Mucosa of descending colon (tissue), 3 donors: ENCODE data around the gene TRAF3. TPM values are rescaled to one million over a fixed set of nuclear protein-coding genes. Genes with fewer than 3 reads are reported as not detected.

Experiments
- ATAC-seq: fragments of 200-7000 bp; cut with Tn5 transposase; one replicate; pipeline ENCODE4 v1.9.1; 2020; ENCODE audit warnings: mild to moderate bottlenecking, moderate library complexity
- DNase-seq, 3 donors: peaks; one replicate each; pipeline ENCODE4 v3.0.0-alpha.2; 2020
- H3K36me3 ChIP-seq: fragments of 200-600 bp; one replicate; pipeline ENCODE4 v1.8.0; 2021; ENCODE audit warnings: low read depth, mild to moderate bottlenecking
- H3K4me1 ChIP-seq: fragments of 200-600 bp; one replicate; pipeline ENCODE4 v1.8.0; 2021; ENCODE audit warnings: low read depth, mild to moderate bottlenecking
- H3K4me3 ChIP-seq: fragments of 200-600 bp; one replicate; pipeline ENCODE4 v1.8.0; 2021; ENCODE audit warnings: mild to moderate bottlenecking
- H3K9me3 ChIP-seq: fragments of 200-600 bp; one replicate; pipeline ENCODE4 v1.8.0; 2021; ENCODE audit warnings: mild to moderate bottlenecking
- intact Hi-C, 2 donors: fragments of 100-400 bp; cut with DNase I in 1 of 2; cut with micrococcal nuclease in 1 of 2; formaldehyde crosslinking; loops; one replicate each; pipeline versions ENCODE4 v1.11.0 to v1.11.1; 2022; cut with DNase I, micrococcal nuclease
- total RNA-seq, 3 donors: library from RNA; stranded (reverse); fragmentation: NEBNext Ultra II Directional in 2 of 3; extraction: Animal tissue kit (Norgen Biotek cat#: 25700) in 2 of 3; gene quantifications; one replicate each; pipeline versions ENCODE4 v1.2.1 to v1.2.4, GENCODE V29; 2021 to 2023
- TF ChIP-seq, protein P1 (sequence below): fragments of 200-600 bp; IDR thresholded peaks from one replicate; pipeline ENCODE4 v1.8.0; 2022; ENCODE audit warnings: antibody characterized with exemption, mild to moderate bottlenecking
- donor health status: DM: no; HTN: no; CAD: no; lungs with moderate emphysema.
- donor health status: DM: no; HTN: no; CAD: no.
- donor health status: DM: no; HTN: yes; CAD: no.

The TRAF3 gene
- total RNA-seq, 3 donors from 2014 or later: 20.9 to 36.0 (median 21.3) TPM

DNA sequence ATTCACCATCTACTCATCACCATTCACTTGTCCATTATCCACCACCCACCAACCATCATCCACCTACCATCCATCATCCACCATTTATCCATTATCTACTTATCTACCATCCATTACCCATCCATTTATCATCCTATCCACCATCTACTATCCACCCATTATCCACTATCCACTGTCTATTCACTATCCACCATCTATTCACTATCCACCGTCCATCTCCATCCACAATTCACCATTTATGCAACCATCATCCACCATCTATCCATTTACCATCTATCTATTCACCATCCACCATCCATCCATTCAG lies 143.7 kb downstream of the TRAF3 start:
- Histone ChIP-seq H3K4me3 (no peak overlapping the region), H3K36me3 (no peaks in the 10 kb centered on the region), H3K9me3 (no peaks in the 10 kb centered on the region), H3K4me1 (peaks cover 14% of the 10 kb centered on the region)
- TF ChIP-seq, protein P1, sequence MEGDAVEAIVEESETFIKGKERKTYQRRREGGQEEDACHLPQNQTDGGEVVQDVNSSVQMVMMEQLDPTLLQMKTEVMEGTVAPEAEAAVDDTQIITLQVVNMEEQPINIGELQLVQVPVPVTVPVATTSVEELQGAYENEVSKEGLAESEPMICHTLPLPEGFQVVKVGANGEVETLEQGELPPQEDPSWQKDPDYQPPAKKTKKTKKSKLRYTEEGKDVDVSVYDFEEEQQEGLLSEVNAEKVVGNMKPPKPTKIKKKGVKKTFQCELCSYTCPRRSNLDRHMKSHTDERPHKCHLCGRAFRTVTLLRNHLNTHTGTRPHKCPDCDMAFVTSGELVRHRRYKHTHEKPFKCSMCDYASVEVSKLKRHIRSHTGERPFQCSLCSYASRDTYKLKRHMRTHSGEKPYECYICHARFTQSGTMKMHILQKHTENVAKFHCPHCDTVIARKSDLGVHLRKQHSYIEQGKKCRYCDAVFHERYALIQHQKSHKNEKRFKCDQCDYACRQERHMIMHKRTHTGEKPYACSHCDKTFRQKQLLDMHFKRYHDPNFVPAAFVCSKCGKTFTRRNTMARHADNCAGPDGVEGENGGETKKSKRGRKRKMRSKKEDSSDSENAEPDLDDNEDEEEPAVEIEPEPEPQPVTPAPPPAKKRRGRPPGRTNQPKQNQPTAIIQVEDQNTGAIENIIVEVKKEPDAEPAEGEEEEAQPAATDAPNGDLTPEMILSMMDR: no peak
- intact Hi-C loops: loop anchor here in 1 of 2 donors (10.0 kb wide), 1 partner anchor 146 kb away; the partner anchor contains the start of gene TRAF3
- no peak for DNase-seq
- no peak for ATAC-seq

DNA sequence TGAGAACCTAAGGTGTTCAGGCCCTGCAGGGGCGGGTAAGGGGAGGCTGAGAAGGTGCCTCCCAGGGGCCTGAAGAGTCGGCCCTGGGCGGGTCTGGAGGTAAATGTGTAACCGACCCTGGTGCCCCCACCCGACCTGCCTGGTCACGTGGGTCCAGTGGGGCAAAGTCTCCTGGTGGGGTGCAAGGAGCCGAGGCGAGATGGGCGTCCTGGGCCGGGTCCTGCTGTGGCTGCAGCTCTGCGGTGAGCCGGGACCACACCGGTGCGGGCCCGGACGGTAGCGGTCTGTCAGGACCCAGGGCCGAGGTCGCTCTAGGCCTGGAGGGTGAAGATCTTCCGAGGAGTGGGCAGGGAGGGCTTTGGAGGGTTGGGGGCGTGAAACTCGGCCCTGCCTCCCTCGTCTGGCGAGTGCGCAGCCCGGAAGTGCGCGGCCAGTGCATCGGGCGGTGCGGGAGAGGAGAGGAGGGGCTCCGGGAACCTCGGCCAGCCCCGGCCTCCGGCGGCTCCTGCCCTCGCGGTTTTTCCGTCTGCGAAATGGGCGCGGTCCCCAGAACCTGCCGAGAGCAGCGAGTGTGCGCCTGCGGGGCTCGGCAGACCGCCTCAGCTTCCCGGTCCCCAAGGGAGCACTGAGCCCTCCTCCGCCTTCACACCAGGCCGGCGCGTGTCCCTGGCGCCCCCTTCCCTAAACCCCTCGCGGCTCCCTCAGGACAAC lies 145.4 kb downstream of the TRAF3 start, which contains the start of gene AMN:
Gene AMN, plus strand, starts transcription at position 174 of the 711 bp plus-strand sequence. Its CDS starts 26 bp downstream, at position 200.
- peak; percentile 65 for ATAC-seq
- peak; percentile 85 to 92 (median 90) for DNase-seq
- no peaks in the 10 kb centered on the region for H3K36me3 ChIP-seq
- no peaks in the 10 kb centered on the region for H3K9me3 ChIP-seq
- TF ChIP-seq, protein P1: no peak
- H3K4me1 ChIP-seq: peaks cover 20% of the 10 kb centered on the region
- intact Hi-C loops: loop anchor here in 1 of 2 donors (10.0 kb wide), 1 partner anchor 148 kb away; the partner anchor contains the start of gene TRAF3
- peak within 1 kb of the TSS; percentile 36 for H3K4me3 ChIP-seq

DNA sequence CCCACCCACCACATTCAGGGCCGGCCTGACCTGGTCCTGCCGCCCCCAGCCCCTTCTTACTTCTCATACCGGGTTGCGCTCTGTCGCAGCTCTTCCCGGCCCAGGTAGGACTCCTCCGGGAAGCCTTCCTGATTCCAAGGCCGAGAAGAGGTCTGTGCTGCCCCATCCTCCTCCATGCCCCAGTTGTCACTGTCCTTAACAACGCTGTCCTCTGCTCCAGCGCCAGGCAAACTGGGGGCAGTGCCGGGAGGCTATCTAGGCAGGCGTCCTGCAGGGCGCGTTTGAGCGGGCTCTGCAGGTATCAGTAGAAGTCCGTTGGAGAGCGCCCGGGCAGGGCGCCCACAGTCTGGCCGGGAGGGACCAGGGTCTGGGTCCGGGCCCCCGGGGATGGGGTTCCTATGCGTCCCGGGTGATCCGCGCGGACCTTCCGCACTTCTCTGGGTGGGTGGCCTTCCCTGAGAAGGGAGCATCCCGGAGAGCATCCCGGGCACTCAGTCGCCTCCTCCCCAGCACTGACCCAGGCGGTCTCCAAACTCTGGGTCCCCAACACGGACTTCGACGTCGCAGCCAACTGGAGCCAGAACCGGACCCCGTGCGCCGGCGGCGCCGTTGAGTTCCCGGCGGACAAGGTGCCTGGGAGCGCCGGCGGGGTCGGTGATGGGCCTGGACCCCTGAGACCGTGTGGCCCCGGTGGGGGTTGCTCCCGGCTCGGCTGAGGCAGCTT lies 146.1 kb downstream of the TRAF3 start:
- H3K9me3 ChIP-seq: no peaks in the 10 kb centered on the region
- H3K4me1 ChIP-seq: peaks cover 20% of the 10 kb centered on the region
- TF ChIP-seq, protein P1: no peak
- ATAC-seq (peak; percentile 14), DNase-seq (peak in 2 of 3 donors; percentile 53 to 69)
- intact Hi-C loops: loop anchor here in 1 of 2 donors (10.0 kb wide), 1 partner anchor 149 kb away; the partner anchor contains the start of gene TRAF3
- H3K36me3 ChIP-seq: no peaks in the 10 kb centered on the region
- peak overlapping the region; percentile 36 for H3K4me3 ChIP-seq

DNA sequence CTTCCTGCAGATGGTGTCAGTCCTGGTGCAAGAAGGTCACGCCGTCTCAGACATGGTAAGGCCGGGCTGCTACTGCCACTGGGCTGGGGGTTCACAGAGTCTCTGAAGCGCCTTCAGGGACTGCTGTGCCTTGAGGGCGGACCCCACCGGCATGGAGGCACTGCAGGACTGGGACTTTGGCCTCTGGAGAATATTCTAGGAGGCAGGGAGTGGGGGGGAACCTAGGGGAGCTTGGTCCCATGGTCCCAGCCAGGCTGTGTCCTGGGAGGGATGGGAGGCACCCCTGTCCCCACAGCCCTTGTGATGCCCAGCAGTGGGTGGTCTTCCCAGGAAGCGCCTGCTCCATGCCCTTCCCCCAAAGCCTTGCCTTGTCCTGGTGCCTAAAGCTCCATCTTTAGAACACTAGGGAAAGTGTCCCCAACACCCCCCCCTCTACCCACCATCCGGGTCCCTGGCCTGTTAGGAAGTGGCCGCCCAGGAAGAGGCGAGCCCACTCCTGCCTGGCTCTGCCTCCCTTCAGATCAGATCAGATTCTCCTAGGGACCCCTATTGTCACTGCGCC lies 146.8 kb downstream of the TRAF3 start:
- Histone ChIP-seq H3K36me3 (no peaks in the 10 kb centered on the region), H3K4me1 (peaks cover 23% of the 10 kb centered on the region), H3K9me3 (no peaks in the 10 kb centered on the region), H3K4me3 (peak overlapping the region; percentile 36)
- intact Hi-C loops: loop anchor here in 1 of 2 donors (10.0 kb wide), 1 partner anchor 149 kb away; the partner anchor contains the start of gene TRAF3
- ATAC-seq (no peak), DNase-seq (peak; percentile 51 to 60 (median 60))
- TF ChIP-seq, protein P1: no peak

DNA sequence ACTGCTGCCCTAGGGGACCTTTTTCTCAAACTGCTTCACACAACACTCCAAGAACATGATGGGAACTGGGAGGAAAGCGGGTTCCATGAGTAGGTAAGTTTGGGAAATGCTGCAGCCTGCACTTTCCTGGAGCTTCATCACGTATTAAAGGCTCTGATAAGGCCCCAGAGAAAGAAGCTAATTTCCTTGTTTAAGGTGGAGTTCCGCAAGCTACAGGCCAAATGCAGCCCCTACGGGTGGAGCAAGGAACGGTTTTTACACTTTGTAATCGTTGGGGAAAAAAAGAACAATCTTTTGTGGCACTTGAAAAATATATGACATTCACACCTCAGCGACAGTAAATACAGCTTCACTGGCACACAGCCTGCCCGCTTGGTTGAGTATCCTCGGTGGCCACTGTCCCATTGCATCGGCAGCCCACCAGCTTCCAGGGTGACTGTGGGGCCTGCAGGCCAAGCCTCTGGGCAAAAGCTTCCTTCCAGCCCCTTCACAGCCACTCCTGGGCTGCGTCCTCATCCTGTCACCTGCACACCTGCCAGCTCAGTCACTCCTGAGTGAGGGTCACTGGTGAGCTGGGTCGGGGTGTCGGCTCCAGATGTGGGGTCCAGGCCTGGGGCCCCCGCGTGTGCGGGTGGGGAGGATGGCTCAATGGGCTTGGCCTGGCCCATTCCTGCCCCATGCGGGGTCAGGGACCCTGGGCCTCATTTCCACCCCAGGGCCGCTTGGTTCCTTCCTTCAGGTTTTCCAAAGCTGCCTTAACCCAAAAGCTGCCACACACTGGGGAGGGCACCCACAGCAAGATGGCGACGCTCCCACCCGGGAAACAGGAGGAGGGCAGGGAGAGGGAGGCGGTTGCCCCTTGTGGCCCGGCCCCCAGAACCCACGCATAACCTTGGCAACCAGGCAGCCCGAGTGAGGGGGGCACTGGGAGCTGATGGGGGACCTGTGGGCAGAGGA lies 147.7 kb downstream of the TRAF3 start:
- TF ChIP-seq, protein P1: no peak
- ATAC-seq: no peak
- Histone ChIP-seq H3K36me3 (no peaks in the 10 kb centered on the region), H3K9me3 (no peaks in the 10 kb centered on the region), H3K4me3 (no peak overlapping the region), H3K4me1 (peaks cover 31% of the 10 kb centered on the region)
- intact Hi-C loops: loop anchor here in 1 of 2 donors (10.0 kb wide), 1 partner anchor 150 kb away; the partner anchor contains the start of gene TRAF3
- peak in 1 of 3 donors; percentile 48 for DNase-seq
